Epidermal melanocyte (primary cell): Measurements from ENCODE around the gene SLC35B2.

Experiments
- DNase-seq: peaks from one replicate; pipeline ENCODE4 v3.0.0; 2011; ENCODE audit warnings: low spot score; ENCODE audit not compliant: insufficient read length

The SLC35B2 gene

DNA sequence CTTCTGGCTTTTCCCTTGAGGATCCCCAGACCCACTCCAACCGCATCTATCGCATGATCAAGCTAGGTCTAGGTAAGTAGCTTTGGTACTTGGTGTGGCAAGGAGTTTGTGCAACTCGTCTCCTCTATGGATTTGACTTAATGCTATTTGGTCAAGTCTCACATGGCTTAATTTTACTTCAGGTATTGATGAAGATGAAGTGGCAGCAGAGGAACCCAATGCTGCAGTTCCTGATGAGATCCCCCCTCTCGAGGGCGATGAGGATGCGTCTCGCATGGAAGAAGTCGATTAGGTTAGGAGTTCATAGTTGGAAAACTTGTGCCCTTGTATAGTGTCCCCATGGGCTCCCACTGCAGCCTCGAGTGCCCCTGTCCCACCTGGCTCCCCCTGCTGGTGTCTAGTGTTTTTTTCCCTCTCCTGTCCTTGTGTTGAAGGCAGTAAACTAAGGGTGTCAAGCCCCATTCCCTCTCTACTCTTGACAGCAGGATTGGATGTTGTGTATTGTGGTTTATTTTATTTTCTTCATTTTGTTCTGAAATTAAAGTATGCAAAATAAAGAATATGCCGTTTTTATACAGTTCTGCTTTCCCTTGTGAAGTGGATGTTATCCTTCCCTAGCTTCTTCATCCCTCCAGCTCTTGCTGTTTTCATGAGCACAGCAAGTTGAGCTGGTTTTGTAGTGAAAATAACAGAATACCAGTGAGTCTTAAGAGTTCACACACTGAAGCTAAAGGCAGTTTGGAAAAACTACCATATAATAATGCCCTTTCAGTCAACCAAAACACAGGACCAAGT, 3.8 kb downstream of the SLC35B2 start:
- no peak for DNase-seq

DNA sequence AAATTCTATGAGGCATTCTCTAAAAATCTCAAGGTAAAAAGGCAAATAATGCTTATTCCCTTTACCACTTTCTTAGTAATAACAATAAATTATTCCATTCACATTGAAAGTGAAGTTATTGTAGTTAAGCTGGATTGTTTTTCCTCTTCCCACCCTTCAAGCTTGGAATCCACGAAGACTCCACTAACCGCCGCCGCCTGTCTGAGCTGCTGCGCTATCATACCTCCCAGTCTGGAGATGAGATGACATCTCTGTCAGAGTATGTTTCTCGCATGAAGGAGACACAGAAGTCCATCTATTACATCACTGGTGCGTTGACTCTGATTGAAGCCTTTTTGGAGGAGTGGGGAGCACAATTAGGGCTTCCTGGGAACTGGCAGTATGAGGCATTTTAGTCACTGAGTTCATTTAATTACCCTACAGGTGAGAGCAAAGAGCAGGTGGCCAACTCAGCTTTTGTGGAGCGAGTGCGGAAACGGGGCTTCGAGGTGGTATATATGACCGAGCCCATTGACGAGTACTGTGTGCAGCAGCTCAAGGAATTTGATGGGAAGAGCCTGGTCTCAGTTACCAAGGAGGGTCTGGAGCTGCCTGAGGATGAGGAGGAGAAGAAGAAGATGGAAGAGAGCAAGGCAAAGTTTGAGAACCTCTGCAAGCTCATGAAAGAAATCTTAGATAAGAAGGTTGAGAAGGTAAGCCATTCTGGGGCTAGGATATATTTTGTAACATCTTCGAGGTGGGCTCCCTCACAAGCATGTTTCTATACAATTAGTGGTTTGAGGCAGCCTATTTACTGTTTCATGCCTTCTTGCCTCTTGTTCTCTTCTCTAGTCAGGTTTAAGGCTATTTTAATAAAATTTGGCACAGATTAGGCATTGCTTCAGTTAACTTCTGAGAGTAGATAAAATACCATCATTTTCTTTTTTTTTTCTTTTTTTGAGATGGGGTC, 5.5 kb downstream of the SLC35B2 start:
- no peak for DNase-seq

GRCh38 chr6:44250718-44251123, 6.6 kb downstream of the SLC35B2 start:
- DNase-seq, result no peak

DNA sequence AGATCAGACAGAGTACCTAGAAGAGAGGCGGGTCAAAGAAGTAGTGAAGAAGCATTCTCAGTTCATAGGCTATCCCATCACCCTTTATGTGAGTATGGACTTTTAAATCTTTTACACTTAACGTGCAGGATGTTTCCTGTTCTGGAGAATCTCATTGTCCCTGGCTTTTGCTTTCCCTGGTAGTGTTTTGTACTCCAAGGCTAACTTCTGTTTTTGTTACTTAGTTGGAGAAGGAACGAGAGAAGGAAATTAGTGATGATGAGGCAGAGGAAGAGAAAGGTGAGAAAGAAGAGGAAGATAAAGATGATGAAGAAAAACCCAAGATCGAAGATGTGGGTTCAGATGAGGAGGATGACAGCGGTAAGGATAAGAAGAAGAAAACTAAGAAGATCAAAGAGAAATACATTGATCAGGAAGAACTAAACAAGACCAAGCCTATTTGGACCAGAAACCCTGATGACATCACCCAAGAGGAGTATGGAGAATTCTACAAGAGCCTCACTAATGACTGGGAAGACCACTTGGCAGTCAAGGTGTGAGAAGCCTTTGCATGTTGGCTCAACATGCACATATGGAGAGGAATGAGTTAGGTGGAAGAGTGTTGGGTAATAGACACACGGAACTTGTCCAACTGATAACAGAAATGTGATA, 7.1 kb downstream of the SLC35B2 start:
- DNase-seq, result no peak

DNA sequence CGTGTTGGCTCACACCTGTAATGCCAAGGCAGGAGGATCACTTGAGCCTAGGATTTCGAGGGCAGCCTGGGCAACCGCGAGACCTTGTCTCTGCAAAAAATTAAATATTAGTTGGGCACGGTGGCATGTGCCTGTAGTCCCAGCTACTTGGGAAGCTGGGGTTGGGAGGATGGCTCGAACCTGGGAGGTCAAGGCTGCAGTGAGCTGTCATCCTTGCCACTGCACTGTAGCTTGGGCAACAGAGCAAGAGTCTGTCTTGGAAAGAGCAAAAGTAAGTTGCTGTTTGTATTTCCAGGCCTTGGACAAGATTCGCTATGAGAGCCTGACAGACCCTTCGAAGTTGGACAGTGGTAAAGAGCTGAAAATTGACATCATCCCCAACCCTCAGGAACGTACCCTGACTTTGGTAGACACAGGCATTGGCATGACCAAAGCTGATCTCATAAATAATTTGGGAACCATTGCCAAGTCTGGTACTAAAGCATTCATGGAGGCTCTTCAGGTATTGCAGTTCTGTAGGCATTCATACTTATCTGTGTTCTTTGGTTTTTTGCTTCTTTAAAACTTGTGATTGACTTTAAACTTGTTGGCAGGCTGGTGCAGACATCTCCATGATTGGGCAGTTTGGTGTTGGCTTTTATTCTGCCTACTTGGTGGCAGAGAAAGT, 8.1 kb downstream of the SLC35B2 start:
- DNase-seq, result no peak

- no peak for DNase-seq
Observed at GRCh38 chr6:44248579-44248978, 8.7 kb downstream of the SLC35B2 start.

DNA sequence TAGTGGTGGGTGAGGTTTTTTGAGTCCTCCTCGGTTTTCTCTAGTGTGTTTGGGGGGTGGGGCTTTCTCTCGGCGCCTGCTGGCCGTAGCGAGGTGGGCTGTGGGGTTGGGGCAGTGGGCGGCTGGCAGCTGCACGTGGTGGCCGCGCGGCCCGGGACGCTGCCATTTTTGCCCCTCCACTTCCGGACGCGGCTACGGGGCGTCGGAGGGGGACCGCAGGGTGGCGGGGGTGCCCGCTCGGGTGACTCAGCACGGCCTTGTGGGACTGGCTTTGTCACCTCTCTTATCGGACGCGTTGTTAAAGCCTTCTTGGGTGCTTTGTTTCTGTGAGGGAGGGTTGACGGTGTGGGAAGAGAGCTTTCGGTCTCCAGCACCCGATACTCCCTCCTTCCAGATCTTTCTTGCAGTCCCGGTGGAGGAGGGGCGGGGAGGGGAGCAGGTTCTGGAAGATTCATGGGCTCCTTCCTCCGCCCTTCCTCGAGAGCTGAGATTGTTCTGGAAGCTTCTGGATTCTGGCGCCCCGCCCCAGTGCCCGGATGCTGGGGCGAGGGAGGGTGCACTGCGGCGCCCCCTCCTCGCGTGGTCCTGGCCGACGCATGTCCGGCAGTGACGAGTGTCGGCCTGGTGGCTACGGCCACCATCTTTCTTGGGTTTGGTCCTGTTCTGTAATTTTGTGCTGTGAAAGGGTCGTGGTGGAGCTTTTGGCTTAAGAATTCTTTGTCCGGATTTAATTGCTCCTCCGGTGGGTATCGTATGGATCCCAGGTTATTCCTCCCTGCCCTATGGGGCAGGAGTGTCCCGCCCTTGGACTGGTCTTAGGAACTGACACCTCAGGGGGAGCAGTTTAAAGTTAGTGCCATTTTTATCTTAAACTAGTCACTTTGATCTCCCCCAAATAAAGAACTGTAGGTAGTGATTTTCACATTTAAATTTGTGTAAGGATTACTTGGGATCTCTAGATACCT, 9.7 kb downstream of the SLC35B2 start:
- peak; percentile 28 for DNase-seq

- peak; percentile 98 for DNase-seq
Observed at GRCh38 chr6:44246663-44247337, 10.5 kb downstream of the SLC35B2 start, which contains the start of gene HSP90AB1. HSP90AB1 (plus strand) TSS chr6:44247101; CDS start chr6:44248630, 1,529 bp downstream.

DNA sequence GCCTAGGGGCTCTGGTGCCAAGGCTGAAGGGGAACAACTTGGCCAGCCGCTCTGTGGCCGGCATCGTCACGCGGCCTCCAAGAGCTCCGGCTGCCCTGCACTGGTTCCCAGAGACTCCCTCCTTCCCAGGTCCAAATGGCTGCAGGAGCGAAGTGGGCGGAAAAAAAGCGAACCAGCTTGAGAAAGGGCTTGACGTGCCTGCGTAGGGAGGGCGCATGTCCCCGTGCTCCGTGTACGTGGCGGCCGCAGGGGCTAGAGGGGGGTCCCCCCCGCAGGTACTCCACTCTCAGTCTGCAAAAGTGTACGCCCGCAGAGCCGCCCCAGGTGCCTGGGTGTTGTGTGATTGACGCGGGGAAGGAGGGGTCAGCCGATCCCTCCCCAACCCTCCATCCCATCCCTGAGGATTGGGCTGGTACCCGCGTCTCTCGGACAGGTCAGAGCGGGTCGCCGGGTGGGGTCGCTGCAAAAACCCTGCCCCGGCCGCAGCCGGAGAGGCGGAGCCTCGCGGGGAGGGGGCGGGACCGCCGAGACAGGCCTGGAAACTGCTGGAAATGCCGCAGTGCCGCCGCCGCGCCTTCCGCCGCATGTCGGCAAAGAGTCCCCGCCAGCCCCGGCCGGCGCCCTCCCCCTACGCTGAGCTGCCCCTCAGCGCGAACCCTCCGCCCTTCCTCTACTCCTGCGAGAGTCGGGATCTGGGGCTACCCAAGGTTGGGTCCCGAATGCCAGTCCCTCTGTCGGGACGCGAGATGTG, 11.2 kb downstream of the SLC35B2 start:
- DNase-seq, result peak; percentile 77

- DNase-seq, result no peak
Observed at GRCh38 chr6:44245391-44245911, 11.9 kb downstream of the SLC35B2 start.

GRCh38 chr6:44243345-44243744, 14.0 kb downstream of the SLC35B2 start:
- DNase-seq, result no peak

GRCh38 chr6:44238687-44239350, 18.5 kb downstream of the SLC35B2 start:
- DNase-seq, result no peak

GRCh38 chr6:44237813-44238433, 19.4 kb downstream of the SLC35B2 start:
- DNase-seq, result no peak

DNA sequence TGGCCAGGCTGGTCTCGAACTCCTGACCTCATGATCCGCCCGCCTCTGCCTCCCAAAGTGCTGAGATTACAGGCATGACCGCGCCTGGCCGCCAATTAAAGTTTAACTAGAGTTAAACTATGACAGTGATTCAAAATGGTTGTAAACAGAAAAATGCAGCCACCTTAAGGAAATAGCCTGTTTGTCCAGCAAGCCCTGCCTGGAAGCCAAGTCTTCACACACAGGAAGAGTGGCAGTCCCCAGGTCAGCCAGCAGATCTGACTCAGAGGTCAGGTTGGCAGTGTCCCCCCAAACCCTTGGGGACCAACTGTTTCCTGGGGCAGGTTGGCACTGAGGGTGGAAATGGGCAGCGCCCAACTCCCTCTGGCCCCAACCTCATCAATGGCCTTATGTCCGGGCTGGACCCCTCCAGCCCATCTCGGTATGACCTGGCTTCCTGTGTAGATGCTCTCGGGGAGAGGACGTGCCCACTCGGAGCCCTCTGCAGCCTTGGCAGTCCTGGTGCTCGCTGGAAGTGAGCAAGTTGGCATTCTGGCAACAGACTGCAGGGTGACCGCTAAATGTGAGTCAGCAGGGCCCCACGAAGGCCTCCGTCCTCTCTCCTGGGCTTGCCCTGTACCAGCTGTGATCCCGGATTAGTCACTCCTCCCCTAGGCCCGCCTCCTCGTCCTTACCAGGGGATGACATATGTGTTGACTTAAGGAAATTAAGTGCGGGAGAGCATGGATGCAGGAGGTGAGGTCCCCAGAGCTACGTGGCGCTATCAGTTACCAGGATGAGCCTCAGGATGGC, 20.1 kb downstream of the SLC35B2 start:
- no peak for DNase-seq

GRCh38 chr6:44235891-44236516, 21.3 kb downstream of the SLC35B2 start:
- DNase-seq, result no peak

DNA sequence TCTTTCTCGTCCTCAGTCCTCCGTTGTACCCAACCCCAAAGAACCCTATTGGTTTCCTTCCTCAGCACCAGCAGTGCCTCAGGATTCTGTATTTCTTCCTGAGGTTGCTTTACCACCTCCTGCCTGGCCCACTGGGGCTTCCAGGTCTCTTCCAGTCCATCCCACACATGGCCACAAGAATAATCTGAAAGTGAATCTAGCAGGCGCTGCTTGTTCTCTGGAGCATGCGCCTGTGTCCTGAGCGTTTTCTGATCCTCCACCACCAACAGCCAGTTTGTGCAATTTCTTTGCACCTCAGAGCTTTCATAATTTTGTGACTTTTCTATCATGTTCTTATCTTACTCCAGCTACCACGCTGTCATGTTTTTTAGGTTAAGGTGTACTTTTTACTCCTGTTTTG, 22.1 kb downstream of the SLC35B2 start:
- no peak for DNase-seq
